Measurements from ENCODE around the gene ZNF805. TPM values are rescaled to one million over a fixed set of nuclear protein-coding genes. Genes with fewer than 3 reads are reported as not detected.

The ZNF805 gene
- total and polyA plus RNA-seq, 2 of the 13 experiments (the other 11 are each of a cell fraction or from before 2014, with no cell fraction given): 5.1 to 12.8 TPM

DNA sequence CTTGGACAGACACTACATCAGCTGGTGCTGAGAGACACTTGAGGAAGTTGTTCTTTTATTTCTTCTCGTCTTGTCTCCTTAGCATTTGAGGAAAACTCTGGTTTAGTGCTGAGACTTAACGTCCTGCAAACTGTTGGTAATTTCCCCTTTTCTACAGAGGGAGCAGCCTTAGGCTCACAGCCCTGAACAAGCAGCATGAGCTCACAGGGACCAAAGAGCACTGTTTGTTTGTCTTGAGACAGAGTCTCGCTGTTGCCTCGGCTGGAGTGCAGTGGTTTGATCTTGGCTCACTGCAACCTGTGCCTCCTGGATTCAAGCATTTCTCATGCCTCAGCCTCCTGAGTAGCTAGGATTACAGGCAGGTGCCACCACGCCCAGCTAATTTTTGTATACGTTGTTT, 5.5 kb downstream of the ZNF805 start (continued):
- no peak for TF ChIP-seq GZF1 (CRISPR knock-in tag; IDR thresholded peaks at IDR 0.05)
- TF ChIP-seq, protein P1, sequence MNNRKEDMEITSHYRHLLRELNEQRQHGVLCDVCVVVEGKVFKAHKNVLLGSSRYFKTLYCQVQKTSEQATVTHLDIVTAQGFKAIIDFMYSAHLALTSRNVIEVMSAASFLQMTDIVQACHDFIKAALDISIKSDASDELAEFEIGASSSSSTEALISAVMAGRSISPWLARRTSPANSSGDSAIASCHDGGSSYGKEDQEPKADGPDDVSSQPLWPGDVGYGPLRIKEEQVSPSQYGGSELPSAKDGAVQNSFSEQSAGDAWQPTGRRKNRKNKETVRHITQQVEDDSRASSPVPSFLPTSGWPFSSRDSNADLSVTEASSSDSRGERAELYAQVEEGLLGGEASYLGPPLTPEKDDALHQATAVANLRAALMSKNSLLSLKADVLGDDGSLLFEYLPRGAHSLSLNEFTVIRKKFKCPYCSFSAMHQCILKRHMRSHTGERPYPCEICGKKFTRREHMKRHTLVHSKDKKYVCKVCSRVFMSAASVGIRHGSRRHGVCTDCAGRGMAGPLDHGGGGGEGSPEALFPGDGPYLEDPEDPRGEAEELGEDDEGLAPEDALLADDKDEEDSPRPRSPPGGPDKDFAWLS (CRISPR knock-in tag; IDR thresholded peaks at IDR 0.05; ENCODE audit: borderline replicate concordance): no peak
- no peak for TF ChIP-seq NR2F2 (IDR thresholded peaks at IDR 0.05; ENCODE audit: borderline replicate concordance, low read depth)
- TF ChIP-seq ZZZ3 (CRISPR knock-in tag; IDR thresholded peaks at IDR 0.05; ENCODE audit: borderline replicate concordance): no peak
- TF ChIP-seq, protein P2, sequence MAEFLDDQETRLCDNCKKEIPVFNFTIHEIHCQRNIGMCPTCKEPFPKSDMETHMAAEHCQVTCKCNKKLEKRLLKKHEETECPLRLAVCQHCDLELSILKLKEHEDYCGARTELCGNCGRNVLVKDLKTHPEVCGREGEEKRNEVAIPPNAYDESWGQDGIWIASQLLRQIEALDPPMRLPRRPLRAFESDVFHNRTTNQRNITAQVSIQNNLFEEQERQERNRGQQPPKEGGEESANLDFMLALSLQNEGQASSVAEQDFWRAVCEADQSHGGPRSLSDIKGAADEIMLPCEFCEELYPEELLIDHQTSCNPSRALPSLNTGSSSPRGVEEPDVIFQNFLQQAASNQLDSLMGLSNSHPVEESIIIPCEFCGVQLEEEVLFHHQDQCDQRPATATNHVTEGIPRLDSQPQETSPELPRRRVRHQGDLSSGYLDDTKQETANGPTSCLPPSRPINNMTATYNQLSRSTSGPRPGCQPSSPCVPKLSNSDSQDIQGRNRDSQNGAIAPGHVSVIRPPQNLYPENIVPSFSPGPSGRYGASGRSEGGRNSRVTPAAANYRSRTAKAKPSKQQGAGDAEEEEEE (CRISPR knock-in tag; IDR thresholded peaks at IDR 0.05; ENCODE audit: borderline replicate concordance): no peak
- TF ChIP-seq, protein P3, sequence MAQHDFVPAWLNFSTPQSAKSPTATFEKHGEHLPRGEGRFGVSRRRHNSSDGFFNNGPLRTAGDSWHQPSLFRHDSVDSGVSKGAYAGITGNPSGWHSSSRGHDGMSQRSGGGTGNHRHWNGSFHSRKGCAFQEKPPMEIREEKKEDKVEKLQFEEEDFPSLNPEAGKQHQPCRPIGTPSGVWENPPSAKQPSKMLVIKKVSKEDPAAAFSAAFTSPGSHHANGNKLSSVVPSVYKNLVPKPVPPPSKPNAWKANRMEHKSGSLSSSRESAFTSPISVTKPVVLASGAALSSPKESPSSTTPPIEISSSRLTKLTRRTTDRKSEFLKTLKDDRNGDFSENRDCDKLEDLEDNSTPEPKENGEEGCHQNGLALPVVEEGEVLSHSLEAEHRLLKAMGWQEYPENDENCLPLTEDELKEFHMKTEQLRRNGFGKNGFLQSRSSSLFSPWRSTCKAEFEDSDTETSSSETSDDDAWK (CRISPR knock-in tag; IDR thresholded peaks at IDR 0.05): no peak
- no peak for TF ChIP-seq ZNF276 (CRISPR knock-in tag; IDR thresholded peaks at IDR 0.05; ENCODE audit: low read depth)
- no peak for TF ChIP-seq PHF20 (CRISPR knock-in tag; IDR thresholded peaks at IDR 0.05)
- TF ChIP-seq HNF4G (IDR thresholded peaks at IDR 0.05; ENCODE audit: borderline replicate concordance, low read depth, low read length): peak; percentile 67
- TF ChIP-seq HNF4G (CRISPR knock-in tag; IDR thresholded peaks at IDR 0.05; ENCODE audit: borderline replicate concordance, low read depth): peak; percentile 50; the same call in 1 of the 2 replicates
- TF ChIP-seq, protein P4, sequence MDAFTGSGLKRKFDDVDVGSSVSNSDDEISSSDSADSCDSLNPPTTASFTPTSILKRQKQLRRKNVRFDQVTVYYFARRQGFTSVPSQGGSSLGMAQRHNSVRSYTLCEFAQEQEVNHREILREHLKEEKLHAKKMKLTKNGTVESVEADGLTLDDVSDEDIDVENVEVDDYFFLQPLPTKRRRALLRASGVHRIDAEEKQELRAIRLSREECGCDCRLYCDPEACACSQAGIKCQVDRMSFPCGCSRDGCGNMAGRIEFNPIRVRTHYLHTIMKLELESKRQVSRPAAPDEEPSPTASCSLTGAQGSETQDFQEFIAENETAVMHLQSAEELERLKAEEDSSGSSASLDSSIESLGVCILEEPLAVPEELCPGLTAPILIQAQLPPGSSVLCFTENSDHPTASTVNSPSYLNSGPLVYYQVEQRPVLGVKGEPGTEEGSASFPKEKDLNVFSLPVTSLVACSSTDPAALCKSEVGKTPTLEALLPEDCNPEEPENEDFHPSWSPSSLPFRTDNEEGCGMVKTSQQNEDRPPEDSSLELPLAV (CRISPR knock-in tag; conservative IDR thresholded peaks at IDR 0.05; ENCODE audit: low read depth): no peak
- no peak for TF ChIP-seq ZBED4 (CRISPR knock-in tag; IDR thresholded peaks at IDR 0.05; ENCODE audit: borderline replicate concordance)
- TF ChIP-seq, protein P5, sequence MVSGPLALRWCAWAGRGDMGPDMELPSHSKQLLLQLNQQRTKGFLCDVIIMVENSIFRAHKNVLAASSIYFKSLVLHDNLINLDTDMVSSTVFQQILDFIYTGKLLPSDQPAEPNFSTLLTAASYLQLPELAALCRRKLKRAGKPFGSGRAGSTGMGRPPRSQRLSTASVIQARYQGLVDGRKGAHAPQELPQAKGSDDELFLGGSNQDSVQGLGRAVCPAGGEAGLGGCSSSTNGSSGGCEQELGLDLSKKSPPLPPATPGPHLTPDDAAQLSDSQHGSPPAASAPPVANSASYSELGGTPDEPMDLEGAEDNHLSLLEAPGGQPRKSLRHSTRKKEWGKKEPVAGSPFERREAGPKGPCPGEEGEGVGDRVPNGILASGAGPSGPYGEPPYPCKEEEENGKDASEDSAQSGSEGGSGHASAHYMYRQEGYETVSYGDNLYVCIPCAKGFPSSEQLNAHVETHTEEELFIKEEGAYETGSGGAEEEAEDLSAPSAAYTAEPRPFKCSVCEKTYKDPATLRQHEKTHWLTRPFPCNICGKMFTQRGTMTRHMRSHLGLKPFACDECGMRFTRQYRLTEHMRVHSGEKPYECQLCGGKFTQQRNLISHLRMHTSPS (CRISPR knock-in tag; IDR thresholded peaks at IDR 0.05; ENCODE audit: low read depth): no peak
- TF ChIP-seq ZNF557 (CRISPR knock-in tag; IDR thresholded peaks at IDR 0.05): no peak

Measured in HepG2 (cell line).